Ectodermal cell (in vitro differentiated cells): ENCODE data around the gene UBL3.

ENCODE experiments used
- H3K27ac ChIP-seq: 2 replicates; pipeline ENCODE4 v1.7.0; 2013; ENCODE audit warnings: mild to moderate bottlenecking, low read depth, low read length; ENCODE audit not compliant: insufficient read depth, poor library complexity, severe bottlenecking
- H3K27me3 ChIP-seq: 2 replicates; pipeline ENCODE4 v1.7.0; 2013; ENCODE audit warnings: mild to moderate bottlenecking, low read length; ENCODE audit not compliant: insufficient read depth, control insufficient read depth, poor library complexity, severe bottlenecking
- H3K36me3 ChIP-seq: one replicate; pipeline ENCODE4 v1.7.0; 2013; ENCODE audit warnings: low read length; ENCODE audit not compliant: control insufficient read depth, insufficient read depth
- H3K4me1 ChIP-seq: one replicate; pipeline ENCODE4 v1.7.0; 2013; ENCODE audit warnings: low read length; ENCODE audit not compliant: control insufficient read depth, insufficient read depth
- H3K4me3 ChIP-seq: 2 replicates; pipeline ENCODE4 v1.7.0; 2013; ENCODE audit warnings: low read depth, low read length, control low read depth; ENCODE audit not compliant: insufficient read depth
- H3K9me3 ChIP-seq: 2 replicates; pipeline ENCODE4 v1.7.0; 2013; ENCODE audit warnings: mild to moderate bottlenecking, low read length, moderate library complexity; ENCODE audit not compliant: control insufficient read depth
- WGBS, 2 experiments: methylation state at CpG; one replicate each; pipeline ENCODE4 v1.1.7; 2013; ENCODE audit warnings: missing lambda C conversion rate in 2 of 2; 5-methylcytosine and 5-hydroxymethylcytosine counted together

Gene UBL3

DNA sequence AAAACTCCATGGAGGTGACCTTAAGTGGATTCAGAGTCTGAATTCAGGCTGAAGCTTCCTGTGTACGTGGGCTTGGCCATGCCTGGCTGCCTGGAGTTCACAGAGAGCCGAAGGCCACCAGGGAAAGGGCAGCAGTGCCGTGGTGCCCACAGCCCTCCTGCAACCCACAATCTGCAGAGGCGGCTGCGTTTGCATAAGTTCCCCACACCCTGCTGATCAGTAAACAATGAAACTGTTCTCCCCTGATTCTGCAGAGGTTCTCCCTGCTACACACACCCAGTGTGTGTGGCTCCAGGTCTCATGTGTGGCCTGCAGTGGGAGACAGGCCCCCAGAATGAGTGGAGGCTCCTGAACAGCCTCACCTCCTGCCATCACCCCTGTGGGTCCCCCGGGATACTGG lies 128.0 kb downstream of the UBL3 start:
- H3K4me1 ChIP-seq = no peaks in the 10 kb centered on the region
- H3K36me3 ChIP-seq = no peaks in the 10 kb centered on the region
- H3K4me3 ChIP-seq = no peak overlapping the region
- no peak overlapping the region for H3K27ac ChIP-seq
- H3K27me3 ChIP-seq = no peaks in the 10 kb centered on the region
- no peaks in the 10 kb centered on the region for H3K9me3 ChIP-seq
- 71 to 72% methylated on average over 6 of the region's 6 CpGs for WGBS, 2 experiments

DNA sequence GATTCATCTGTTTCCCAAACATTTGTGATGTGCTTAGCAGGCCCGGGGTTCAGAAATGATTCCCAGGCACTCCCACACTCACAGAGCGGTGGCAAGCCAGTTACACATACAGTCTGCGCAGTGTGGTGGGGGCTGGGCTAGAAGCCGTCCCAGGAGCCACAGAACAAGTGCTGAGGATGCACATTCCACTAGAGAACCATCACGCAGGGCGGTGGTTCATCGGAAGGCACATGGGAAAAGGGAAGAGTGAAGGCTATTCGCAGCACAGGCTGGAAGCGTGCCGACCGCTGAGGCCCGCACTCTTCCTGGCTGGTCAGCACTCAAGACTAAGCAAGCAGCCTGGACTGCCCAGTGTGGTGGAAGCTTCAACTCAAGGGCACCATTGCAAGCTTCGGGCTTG lies 128.7 kb downstream of the UBL3 start:
- no peaks in the 10 kb centered on the region for H3K27me3 ChIP-seq
- H3K4me1 ChIP-seq = no peaks in the 10 kb centered on the region
- H3K36me3 ChIP-seq = no peaks in the 10 kb centered on the region
- WGBS, 2 experiments = 96% methylated on average over 13 of the region's 13 CpGs
- H3K27ac ChIP-seq = no peak overlapping the region
- H3K4me3 ChIP-seq = no peak overlapping the region
- H3K9me3 ChIP-seq = no peaks in the 10 kb centered on the region

DNA sequence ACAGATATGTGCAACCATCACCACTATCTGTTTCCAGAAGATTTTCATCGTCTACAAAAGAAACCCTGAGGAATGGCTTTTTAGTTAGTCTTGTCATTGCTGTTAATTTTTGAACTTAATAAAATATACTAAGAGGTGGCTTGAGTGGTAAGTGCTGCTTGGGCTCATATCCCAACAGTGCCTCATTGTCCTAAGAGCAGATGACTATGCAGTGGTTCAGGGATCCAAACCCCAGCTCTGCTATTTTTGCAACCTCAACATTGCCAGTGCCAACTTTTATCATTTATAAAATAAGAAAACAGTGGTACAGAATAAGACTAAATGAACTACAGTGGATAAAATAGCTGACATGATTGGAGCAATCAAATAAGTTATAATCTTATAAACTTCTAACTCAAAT lies 131.7 kb downstream of the UBL3 start:
- no peak overlapping the region for H3K27ac ChIP-seq
- H3K9me3 ChIP-seq = no peaks in the 10 kb centered on the region
- H3K36me3 ChIP-seq = no peaks in the 10 kb centered on the region
- no peaks in the 10 kb centered on the region for H3K4me1 ChIP-seq
- WGBS, 2 experiments = 80 to 100% methylated on average over 1 of the region's 1 CpG
- no peak overlapping the region for H3K4me3 ChIP-seq
- no peaks in the 10 kb centered on the region for H3K27me3 ChIP-seq

DNA sequence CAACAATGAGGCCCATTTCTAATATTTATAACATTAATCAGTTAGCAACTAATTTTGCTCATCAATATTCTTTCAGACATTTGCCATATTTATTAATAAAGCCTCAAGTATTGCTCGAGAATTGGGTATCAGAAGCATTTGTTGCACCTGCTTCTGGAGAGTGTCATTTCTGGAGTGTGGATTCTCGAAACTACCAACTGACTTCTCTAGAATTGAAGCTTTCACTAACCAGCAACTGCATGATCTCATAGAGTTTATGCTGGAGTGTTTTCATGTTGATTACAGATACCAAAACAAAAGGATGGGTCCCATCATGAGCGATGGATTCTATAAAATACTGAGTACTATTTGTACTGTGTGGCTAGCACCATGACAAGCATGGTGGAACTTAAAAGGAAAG lies 133.9 kb downstream of the UBL3 start:
- Histone ChIP-seq H3K27me3 (no peaks in the 10 kb centered on the region), H3K27ac (no peak overlapping the region), H3K4me1 (no peaks in the 10 kb centered on the region), H3K9me3 (no peaks in the 10 kb centered on the region), H3K4me3 (no peak overlapping the region), H3K36me3 (no peaks in the 10 kb centered on the region)
- WGBS, 2 experiments = 87 to 91% methylated on average over 3 of the region's 3 CpGs
